GM12878 (cell line): ENCODE results near the gene IDI1. TPM values are rescaled to one million over a fixed set of nuclear protein-coding genes. Genes with fewer than 3 reads are reported as not detected.
"Not testable (repeated sequence)": the region's sequence is repeated elsewhere in the genome, so short reads cannot be mapped to it uniquely, and the experiment has no call there.

ENCODE experiments used
- ATAC-seq: fragments of 200-7000 bp; cut with Tn5 transposase; 3 replicates; pipeline ENCODE4 v1.9.1; 2020; ENCODE audit warnings: mild to moderate bottlenecking, moderate library complexity
- BruUV-seq: library from RNA; stranded (reverse); fragments of 400-500 nt; replicated peaks from 2 replicates; lab custom pipeline; 2021; lab: Mats Ljungman, UMichigan
- CTCF ChIA-PET: fragments of 300-600 bp; sonication (Branson Sonifier 250); formaldehyde crosslinking; extraction: SDS; loops from one replicate; lab custom pipeline; 2021; ENCODE audit warnings: inconsistent platforms; lab: Yijun Ruan, JAX
- POLR2A ChIA-PET: fragments of 350-600 bp; formaldehyde crosslinking; extraction: SDS; loops from one replicate; lab custom pipeline; 2021; ENCODE audit warnings: inconsistent platforms; lab: Charles Lee
- RAD21 ChIA-PET: fragments of 300-600 bp; sonication (Branson Sonifier 250); formaldehyde crosslinking; loops from one replicate; lab custom pipeline; 2023; ENCODE audit warnings: antibody characterized with exemption; ENCODE audit not compliant: unreplicated experiment; lab: Charles Lee
- SMC1A ChIA-PET: fragments of 300-600 bp; sonication (Branson Sonifier 250); formaldehyde crosslinking; loops from one replicate; lab custom pipeline; 2023; ENCODE audit not compliant: unreplicated experiment, uncharacterized antibody; lab: Charles Lee
- DNase-seq: peaks from one replicate; pipeline ENCODE4 v3.0.0-alpha.2; 2011; ENCODE audit warnings: low read depth, low spot score
- FAIRE-seq: peaks from 3 replicates; lab custom pipeline; 2011; peaks lifted over from hg19 to GRCh38; lab: Jason Lieb, UNC
- H2AFZ ChIP-seq: 2 replicates; pipeline ENCODE4 v1.6.0; 2011; ENCODE audit warnings: low read depth, low read length, control low read depth; ENCODE audit not compliant: control insufficient read depth
- H3K27ac ChIP-seq: 2 replicates; pipeline ENCODE4 v1.5.1; 2011; ENCODE audit warnings: control low read depth; ENCODE audit not compliant: control insufficient read depth, insufficient read depth
- H3K27me3 ChIP-seq, 2 experiments: replicated peaks in 1 of 2; 2 replicates each; pipeline versions ENCODE4 v1.6.0 to v1.6.1; 2011; ENCODE audit warnings: low read length in 1 of 2; ENCODE audit not compliant: control insufficient read depth in 2 of 2, insufficient read depth in 2 of 2
- H3K36me3 ChIP-seq, 2 experiments: 2 replicates each; pipeline ENCODE4 v1.5.1; 2011; ENCODE audit warnings: low read length in 1 of 2; ENCODE audit not compliant: control insufficient read depth in 2 of 2, insufficient read depth in 2 of 2
- H3K4me1 ChIP-seq: 2 replicates; pipeline ENCODE4 v1.6.1; 2011; ENCODE audit warnings: mild to moderate bottlenecking, low read length, moderate library complexity, mixed read lengths; ENCODE audit not compliant: control insufficient read depth, insufficient read depth
- H3K4me2 ChIP-seq: 2 replicates; pipeline ENCODE4 v1.6.0; 2011; ENCODE audit warnings: control low read depth; ENCODE audit not compliant: control insufficient read depth, insufficient read depth
- H3K4me3 ChIP-seq: fragments of 200-600 bp; sonication (generic); 2 replicates; pipeline ENCODE4 v1.5.1; 2016
- H3K79me2 ChIP-seq: 2 replicates; pipeline ENCODE4 v1.6.0; 2011; ENCODE audit warnings: low read length; ENCODE audit not compliant: control insufficient read depth, insufficient read depth
- H3K9ac ChIP-seq: 2 replicates; pipeline ENCODE4 v1.8.0; 2011; ENCODE audit warnings: low read length, control low read depth, mixed read lengths; ENCODE audit not compliant: control insufficient read depth, insufficient read depth
- H3K9me3 ChIP-seq: replicated peaks from 3 replicates; pipeline ENCODE4 v1.5.1; 2011; ENCODE audit warnings: mild to moderate bottlenecking, low read length; ENCODE audit not compliant: control insufficient read depth, insufficient read depth
- H4K20me1 ChIP-seq: 2 replicates; pipeline ENCODE4 v1.6.0; 2011; ENCODE audit not compliant: control insufficient read depth, insufficient read depth
- BACH1 ChIP-seq: fragments of 450-650 bp; IDR thresholded peaks from 2 replicates; pipeline ENCODE4 v1.6.1; 2017; ENCODE audit warnings: mild to moderate bottlenecking, borderline replicate concordance
- WGBS: methylation state at CpG from one replicate; pipeline ENCODE4 v1.1.6; 2016; ENCODE audit warnings: low lambda C conversion rate; ENCODE audit not compliant: insufficient replicate concordance, insufficient coverage; ENCODE audit errors: missing lambda C conversion rate; 5-methylcytosine and 5-hydroxymethylcytosine counted together
- in situ Hi-C: fragments of 300-500 bp; cut with MboI; formaldehyde crosslinking; loops from 9 replicates; pipeline ENCODE4 v1.14.3; 2018; ENCODE audit warnings: mixed read lengths
- intact Hi-C: fragments of 100-400 bp; cut with micrococcal nuclease; formaldehyde crosslinking; loops from one replicate; pipeline ENCODE4 v1.14.2; 2022; ENCODE audit not compliant: unreplicated experiment
- polyA plus RNA-seq, 11 experiments: library from polyadenylated mRNA; depleted of rRNA in 4 of 11; unstranded in 6 of 11; stranded (reverse) in 5 of 11; fragments of >200 nt; fragmentation: Nextera tagmentation in 4 of 11; fragmentation: Illumina TruSeq in 1 of 11; extraction: Ambion mirVana in 4 of 11; extraction: Trizol in 1 of 11; gene quantifications; 1 replicate in 1 of 11; 2 replicates in 10 of 11; pipeline versions ENCODE4 v1.2.1 to v1.2.3, GENCODE V29; 2011 to 2016; ENCODE audit warnings: inconsistent platforms in 2 of 11, missing spikeins in 2 of 11, low read depth in 1 of 11
- total RNA-seq, 4 experiments: library from RNA; depleted of rRNA in 3 of 4; stranded (reverse); fragments of >200 nt in 3 of 4; fragmentation: Illumina TruSeq in 1 of 4; extraction: Trizol in 1 of 4; gene quantifications; 2 replicates each; pipeline versions ENCODE4 v1.2.1 to v1.2.3, GENCODE V29; 2013 to 2021

Gene IDI1
- total and polyA plus RNA-seq, 10 of the 15 experiments (the other 5 are each of a cell fraction or from before 2014, with no cell fraction given): 85.5 to 223 (median 157) TPM

GRCh38 chr10:1010703-1011102, 38.2 kb downstream of the IDI1 start:
- H3K4me1 ChIP-seq: no peaks in the 10 kb centered on the region
- RAD21 ChIA-PET: no interaction called here
- no TSS peak for BruUV-seq

GRCh38 chr10:1009947-1010346, 39.0 kb downstream of the IDI1 start:
- intact Hi-C loops: loop anchor here (2.0 kb wide), 1 partner anchor 15 kb away; no protein-coding TSS in a partner anchor
- FAIRE-seq, POLR2A ChIA-PET, H3K4me1 ChIP-seq, H3K9ac ChIP-seq, ATAC-seq, H3K27ac ChIP-seq, H3K4me3 ChIP-seq, H2AFZ ChIP-seq, H3K27me3 ChIP-seq, in situ Hi-C loops, H3K79me2 ChIP-seq, RAD21 ChIA-PET, H3K9me3 ChIP-seq, H4K20me1 ChIP-seq, SMC1A ChIA-PET, H3K4me2 ChIP-seq, CTCF ChIA-PET, DNase-seq: not testable (repeated sequence)
- WGBS: 52% methylated on average over 8 of the region's 8 CpGs
- H3K36me3 ChIP-seq: peaks cover 41 to 47% of the 10 kb centered on the region in 2 experiments
- BruUV-seq: TSS peak; percentile 19

More at GRCh38 chr10:1010703-1011102, 38.2 kb downstream of the IDI1 start:
- intact Hi-C loops: no loop called here
- H2AFZ ChIP-seq: no peak overlapping the region
- no peaks in the 10 kb centered on the region for H3K9me3 ChIP-seq
- DNase-seq (no peak), FAIRE-seq (no peak), ATAC-seq (no peak)
- ChIA-PET SMC1A (no interaction called here), POLR2A (no interaction called here), CTCF (no interaction called here)
- no peak overlapping the region for H3K9ac ChIP-seq
- H3K36me3 ChIP-seq: peaks cover 41 to 43% of the 10 kb centered on the region in 2 experiments
- H4K20me1 ChIP-seq: no peaks in the 10 kb centered on the region
- H3K4me2 ChIP-seq: no peak overlapping the region
- H3K27me3 ChIP-seq: no peaks in the 10 kb centered on the region
- in situ Hi-C loops: no loop called here
- 100% methylated on average over 2 of the region's 7 CpGs for WGBS
- H3K4me3 ChIP-seq: no peak overlapping the region
- H3K27ac ChIP-seq: no peak overlapping the region
- no peaks in the 10 kb centered on the region for H3K79me2 ChIP-seq
- TF ChIP-seq BACH1: no peak
